Hematopoietic multipotent progenitor cell treated with erythropoietin and hydrocortisone succinate and interleukin-3 and kit ligand, for 4 days (in vitro differentiated cells): ENCODE measurements around the gene IFIT3.
"Not testable (repeated sequence)": the region's sequence is repeated elsewhere in the genome, so short reads cannot be mapped to it uniquely, and the experiment has no call there.

ENCODE experiments used
- DNase-seq: peaks from one replicate; pipeline ENCODE4 v3.0.0-alpha.2; 2015

IFIT3 gene

GRCh38 chr10:89304446-89304845 is 23.4 kb upstream of the IFIT3 start:
- no peak for DNase-seq

GRCh38 chr10:89304925-89305324 is 22.9 kb upstream of the IFIT3 start:
- no peak for DNase-seq

- DNase-seq, result no peak
Measured at GRCh38 chr10:89305766-89306433, 21.9 kb upstream of the IFIT3 start.

- DNase-seq, result no peak
Measured at GRCh38 chr10:89306434-89307268, 21.1 kb upstream of the IFIT3 start.

DNA sequence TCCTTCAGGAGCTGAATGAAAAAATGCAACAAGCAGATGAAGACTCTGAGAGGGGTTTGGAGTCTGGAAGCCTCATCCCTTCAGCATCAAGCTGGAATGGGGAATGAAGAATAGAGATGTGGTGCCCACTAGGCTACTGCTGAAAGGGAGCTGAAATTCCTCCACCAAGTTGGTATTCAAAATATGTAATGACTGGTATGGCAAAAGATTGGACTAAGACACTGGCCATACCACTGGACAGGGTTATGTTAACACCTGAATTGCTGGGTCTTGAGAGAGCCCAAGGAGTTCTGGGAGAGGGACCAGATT is 20.6 kb upstream of the IFIT3 start:
- no peak for DNase-seq

DNA sequence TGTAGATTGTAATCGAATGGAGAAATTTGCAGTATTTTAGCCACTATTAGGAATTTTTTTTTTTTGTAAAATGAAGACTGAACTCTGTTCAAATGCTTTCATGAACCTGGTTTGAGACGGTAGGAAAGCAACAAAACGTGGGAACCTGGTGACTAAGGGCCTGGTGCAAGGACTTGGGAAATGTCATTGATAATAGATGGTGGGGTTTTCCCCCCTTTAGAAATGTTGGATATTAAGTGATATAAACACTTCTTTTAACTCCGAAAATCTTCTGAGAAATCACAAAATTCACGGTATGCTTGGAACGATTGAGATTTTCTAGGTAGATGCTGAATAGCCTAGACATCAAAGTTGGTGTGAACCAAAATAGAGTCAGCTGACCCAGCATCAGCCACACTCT is 19.5 kb upstream of the IFIT3 start:
- DNase-seq, result no peak

- DNase-seq, result no peak
Measured at GRCh38 chr10:89308736-89309135, 19.1 kb upstream of the IFIT3 start.

DNA sequence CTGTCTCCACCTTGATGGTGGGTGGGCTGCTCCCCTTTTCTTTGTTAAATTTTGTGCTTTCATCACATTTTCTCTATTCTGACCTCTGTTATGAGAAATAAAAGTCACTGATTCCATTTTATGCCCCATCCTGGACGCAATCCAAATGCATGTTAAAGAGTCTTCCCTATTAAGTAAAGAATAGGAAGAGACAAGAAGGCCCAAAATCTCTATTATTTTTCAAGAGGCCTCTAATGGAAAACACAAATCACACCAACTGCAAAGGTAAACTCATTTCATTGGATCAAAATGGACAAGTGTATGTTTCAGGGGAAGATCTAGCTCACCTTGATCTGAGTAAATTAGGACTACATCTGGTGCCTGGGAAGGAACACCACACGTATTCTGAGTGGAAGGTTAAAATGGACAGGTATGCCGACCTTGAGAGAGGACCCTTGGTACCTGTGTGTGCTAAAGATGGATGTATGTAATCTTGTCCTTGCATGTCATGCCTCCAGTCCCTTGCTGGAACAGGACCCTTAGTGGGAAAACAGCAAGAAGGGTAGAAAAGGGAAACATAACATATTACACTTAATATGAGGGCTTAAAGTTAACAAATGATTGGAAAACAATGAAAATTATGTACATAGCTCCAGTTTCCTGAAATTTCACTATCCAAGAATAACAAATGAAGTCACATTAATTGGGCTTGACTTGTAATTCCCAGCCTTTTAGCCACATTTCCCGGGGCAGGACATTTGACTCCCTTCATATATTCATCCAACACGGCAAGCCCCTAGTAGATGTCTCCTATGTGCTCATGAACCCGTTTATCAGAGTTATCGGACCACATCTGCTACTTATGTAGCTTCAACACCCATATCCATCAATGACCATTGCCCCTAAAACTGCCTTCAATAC is 18.4 kb upstream of the IFIT3 start:
- no peak for DNase-seq

GRCh38 chr10:89310056-89310893 is 17.5 kb upstream of the IFIT3 start:
- no peak for DNase-seq

DNA sequence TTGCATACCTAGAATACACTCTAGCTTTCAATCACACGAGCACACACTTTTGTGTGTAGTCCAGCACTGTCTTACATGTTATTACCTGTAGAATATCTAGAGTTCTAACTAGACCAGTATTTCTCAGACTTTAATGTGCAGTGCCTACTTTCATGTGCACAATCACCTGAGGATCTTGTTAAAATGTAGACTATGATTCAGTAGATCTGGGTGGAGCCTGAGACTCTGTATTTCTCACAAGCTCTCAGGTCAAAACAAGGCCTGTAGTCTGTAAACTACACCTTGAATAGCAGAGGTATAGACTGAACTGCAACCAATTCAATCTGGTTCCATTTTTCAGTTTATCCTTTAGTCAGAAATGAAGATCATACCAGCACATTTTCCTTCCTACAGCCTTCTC is 14.8 kb upstream of the IFIT3 start:
- no peak for DNase-seq

DNA sequence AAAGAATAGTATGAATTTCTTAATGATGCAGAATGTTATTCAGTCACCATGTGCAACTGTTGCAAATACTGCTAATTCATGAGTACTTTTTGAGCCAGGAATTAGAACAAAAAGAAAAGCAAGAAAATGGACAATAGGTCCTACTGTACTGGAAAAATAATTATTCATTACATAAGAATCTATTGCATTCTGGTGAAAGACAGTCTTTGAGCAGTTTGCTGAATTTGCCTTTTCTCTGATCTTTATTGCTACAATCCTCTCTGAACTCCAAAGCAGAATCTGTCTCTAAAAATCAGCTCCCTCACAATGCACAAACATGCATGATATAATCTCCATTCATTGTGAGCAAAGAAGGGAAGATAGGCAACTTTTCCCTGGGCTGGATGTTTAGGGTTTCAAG is 13.1 kb upstream of the IFIT3 start:
- no peak for DNase-seq

GRCh38 chr10:89318047-89318446 is 9.8 kb upstream of the IFIT3 start:
- DNase-seq, result not testable (repeated sequence)

GRCh38 chr10:89325081-89325480 is 2.7 kb upstream of the IFIT3 start:
- DNase-seq, result not testable (repeated sequence)

GRCh38 chr10:89325856-89326255 is 1.9 kb upstream of the IFIT3 start:
- not testable (repeated sequence) for DNase-seq

DNA sequence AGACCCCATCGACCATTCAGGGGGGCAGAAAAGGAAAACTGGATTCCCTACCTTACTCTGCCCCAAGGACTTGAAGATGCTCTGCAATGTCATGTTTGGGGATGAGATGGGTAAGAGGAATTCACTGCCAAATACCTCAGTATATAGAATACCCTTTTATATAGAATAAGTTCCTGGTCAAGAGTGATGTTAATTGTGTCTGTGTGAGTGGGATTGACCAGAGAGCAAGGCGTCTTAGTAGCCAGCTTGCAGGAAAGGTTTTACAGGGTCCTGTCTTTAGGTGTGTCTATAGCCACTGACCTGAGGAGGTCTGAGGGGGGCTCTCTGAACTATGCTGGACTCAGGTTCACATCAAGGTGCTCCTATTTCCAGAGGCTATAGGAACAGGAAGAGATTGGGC is 1.4 kb downstream of the IFIT3 start:
- no peak for DNase-seq

DNA sequence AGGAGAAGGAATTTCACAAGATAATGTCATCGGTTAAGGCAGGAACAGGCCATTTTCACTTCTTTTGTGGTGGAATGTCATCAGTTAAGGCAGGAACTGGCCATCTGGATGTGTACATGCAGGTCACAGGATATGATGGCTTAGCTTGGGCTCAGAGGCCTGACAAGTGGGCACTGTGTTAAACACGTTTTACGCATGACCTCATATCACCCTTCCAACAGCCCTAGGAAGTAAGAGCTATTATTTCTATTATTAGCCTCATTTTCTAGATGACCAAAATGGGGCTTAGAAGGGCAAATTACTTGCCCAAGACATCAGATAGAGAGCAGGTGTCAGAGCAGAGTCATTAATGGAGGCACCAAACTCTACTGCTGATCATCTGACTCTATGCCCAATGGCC is 2.2 kb downstream of the IFIT3 start:
- DNase-seq, result not testable (repeated sequence)

GRCh38 chr10:89330537-89331212 is 2.9 kb downstream of the IFIT3 start:
- no peak for DNase-seq

DNA sequence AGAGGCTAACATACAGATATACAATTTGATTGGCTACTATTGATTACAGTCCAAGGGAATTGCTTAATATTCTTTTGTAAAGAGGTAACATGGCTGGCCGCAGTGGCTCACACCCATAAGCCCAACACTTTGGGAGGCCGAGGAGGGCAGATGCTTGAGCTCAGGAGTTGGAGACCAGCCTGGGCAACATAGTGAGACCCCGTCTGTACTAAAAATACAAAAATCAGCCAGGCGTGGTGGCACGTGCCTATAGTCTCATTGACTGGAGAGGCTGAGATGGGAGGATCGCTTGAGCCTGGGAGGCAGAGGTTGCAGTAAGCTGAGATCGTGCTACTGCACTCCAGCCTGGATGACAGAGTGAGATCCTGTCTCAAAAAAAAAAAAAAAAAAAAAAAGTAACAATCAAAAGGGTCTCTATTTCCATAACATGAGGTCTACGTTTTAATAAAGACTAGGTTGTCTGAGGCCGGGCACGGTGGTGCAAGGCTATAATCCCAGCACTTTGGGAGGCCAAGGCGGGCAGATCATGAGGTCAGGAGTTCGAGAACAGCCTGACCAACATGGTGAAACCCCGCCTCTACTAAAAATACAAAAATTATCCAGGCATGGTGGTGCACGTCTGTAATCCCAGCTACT is 3.8 kb downstream of the IFIT3 start:
- DNase-seq, result not testable (repeated sequence)

DNA sequence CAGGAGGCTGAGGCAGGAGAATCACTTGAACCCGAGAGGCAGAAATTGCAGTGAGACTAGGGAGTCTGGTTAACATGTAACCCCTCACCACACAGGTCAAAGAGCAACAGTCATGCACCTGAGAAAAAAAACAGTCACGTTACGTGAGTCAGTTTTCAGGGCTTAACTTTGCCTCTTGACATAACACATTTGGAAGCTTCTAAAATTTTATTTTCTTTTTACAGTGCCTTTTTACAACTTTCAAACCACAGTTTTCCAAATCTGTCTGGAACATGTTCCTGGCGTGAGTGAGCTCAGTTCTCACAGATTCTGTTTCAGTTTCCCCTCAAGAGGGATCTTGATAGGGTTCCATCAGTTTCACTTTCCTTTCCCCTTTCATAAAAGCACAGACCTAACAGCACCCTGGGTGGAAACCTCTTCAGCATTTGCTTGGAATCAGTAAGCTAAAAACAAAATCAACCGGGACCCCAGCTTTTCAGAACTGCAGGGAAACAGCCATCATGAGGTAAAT is 4.4 kb downstream of the IFIT3 start:
- DNase-seq, result peak; percentile 77

- DNase-seq, result no peak
Measured at GRCh38 chr10:89335226-89335625, 7.4 kb downstream of the IFIT3 start.

GRCh38 chr10:89336241-89336640 is 8.4 kb downstream of the IFIT3 start:
- no peak for DNase-seq
